Panc1 (cell line): ENCODE data around the gene ME1. TPM values are rescaled to one million over a fixed set of nuclear protein-coding genes. Genes with fewer than 3 reads are reported as not detected.

Source experiments
- total RNA-seq: library from RNA; stranded (reverse); gene quantifications from one replicate; pipeline ENCODE4 v1.2.1, GENCODE V29; 2021; ENCODE audit not compliant: unreplicated experiment

The ME1 gene
- total RNA-seq, 1 experiment from 2014 or later, result 19.7 TPM

Other genes with a start within 250 kb of the ME1 start
- gene PGM3, start 237.8 kb downstream of the ME1 start, total RNA-seq, result 55.2 TPM
- 3.4 TPM for gene RWDD2A, start 237.7 kb downstream of the ME1 start, total RNA-seq
- gene PRSS35, start 81.5 kb upstream of the ME1 start, total RNA-seq, result 0.10 TPM